Measurements from ENCODE around the gene FXYD1.

The FXYD1 gene

DNA sequence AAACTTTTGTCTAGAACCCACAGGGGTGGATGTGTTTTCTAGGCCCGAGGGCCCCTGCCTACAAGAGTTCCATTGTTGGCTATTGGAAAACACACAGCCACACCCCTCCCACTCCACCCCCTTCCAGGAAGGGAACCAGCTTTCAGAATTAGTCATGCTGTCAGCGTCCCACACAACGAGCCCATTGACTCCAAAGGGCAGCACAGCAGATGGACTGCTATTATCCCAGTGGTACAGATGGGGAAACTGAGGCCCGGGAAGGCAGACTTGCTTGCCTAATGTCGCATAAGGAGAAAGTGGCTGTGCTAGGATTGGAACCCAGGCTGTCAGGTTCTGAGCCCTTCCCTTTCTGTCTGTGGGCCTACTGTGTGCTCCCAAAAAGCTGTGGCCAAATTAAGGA is 31.1 kb upstream of the FXYD1 start:
- DNase-seq (ENCODE audit: low read depth in 3 of 3), result peak in 1 of 3 experiments; percentile 13

DNA sequence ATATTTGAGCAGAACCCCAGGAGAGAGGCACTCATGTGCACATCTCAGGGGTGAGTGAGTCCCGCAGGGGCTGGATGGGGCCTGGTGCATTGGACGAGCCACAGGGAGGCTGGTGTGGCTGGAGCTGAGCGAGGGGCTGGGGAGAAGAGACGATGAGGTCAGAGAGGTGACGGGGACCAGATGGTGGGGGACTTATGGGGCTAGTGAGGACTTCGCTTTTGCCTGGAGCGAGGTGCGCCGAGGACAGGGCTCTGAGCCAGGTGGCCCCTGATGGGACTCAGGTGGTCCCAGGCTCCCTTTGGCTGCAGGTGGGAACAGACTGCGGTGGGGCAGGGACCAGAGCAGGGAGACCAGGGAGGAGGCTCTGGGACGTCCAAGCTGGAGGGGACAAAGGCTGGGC is 29.9 kb upstream of the FXYD1 start:
- no peak for DNase-seq (ENCODE audit: low read depth in 3 of 3)

- DNase-seq (ENCODE audit: low read depth in 3 of 3), result no peak
Measured at GRCh38 chr19:35109395-35110112, 29.1 kb upstream of the FXYD1 start.

- DNase-seq (ENCODE audit: low read depth in 3 of 3), result no peak
Measured at GRCh38 chr19:35110974-35111373, 27.6 kb upstream of the FXYD1 start.

DNA sequence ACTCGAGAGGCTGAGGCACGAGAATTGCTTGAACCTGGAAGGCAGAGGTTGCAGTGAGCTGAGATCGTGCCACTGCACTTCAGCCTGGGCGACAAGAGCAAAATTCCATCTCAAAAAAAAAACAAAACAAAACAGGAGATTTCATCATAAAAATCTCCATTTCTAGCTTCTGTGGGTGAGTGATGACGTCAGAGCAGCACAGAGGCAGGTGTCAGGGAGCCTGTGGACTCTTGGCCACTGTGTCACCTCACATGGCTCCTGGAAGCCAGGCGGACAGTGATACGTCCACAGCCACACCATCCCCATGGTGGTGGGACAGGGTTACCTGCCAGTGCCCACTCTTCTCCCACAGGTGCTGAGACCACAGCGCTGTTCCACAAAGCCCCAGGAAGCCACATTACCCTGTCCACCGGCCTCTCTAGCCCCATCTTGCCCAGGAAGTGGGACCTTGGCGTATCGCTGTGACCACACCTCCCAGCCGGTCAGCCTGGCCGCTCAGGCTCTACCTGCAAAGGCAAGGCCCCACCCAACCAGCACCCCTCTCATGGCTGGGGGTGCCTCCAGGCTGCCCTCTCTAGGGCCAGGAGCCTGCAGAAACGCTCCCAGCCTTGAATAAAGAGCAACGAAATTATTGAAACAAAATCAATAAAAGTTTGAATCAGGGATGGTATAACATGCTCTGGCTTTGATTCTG is 25.5 kb upstream of the FXYD1 start:
- no peak for DNase-seq (ENCODE audit: low read depth in 3 of 3)

DNA sequence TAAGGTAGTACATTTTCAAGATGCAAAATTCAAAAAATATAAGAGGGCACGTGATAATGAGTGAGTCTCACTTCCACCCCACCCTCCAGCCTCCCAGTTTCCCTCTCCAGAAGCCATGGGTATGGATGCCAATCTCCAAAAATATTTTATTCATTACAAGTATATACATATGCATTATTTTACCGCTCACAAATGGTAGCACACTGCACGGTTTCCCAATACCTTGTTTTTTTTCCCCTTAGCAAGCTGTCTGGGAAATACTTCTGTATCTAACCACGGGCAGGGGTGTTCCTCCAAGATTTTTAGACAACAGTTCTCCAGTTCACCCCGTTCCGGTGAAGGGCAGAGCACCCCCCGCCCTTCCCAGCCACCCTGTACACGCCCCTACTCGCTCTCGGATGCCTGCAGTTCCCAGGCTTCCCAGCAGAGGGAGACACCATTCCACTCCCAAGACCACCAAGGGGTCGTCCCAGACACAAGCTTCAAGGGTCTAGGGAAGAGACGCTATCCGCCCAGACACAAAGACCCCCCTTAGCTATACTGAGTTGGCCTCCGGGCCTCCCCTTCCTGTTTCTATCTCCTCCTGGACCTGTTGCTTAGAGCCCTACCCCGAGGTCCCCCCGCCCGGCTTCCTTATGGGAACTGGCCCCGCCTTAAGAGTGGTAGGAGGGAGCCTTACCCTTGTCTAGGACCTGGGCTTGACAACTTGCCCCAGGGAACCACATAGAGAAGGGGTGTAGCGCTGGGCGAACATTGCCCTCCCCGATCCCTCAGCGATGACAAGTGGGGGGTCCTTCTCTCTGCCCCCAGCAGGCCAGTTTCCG is 24.1 kb upstream of the FXYD1 start:
- peak; percentile 43 to 65 (median 57) for DNase-seq (ENCODE audit: low read depth in 3 of 3)

- no peak for DNase-seq (ENCODE audit: low read depth in 3 of 3)
Measured at GRCh38 chr19:35115177-35115951, 23.3 kb upstream of the FXYD1 start, which contains the start of gene FXYD3. FXYD3 (plus strand) TSS chr19:35115823; CDS start chr19:35119377, 3,554 bp downstream.

- DNase-seq (ENCODE audit: low read depth in 3 of 3), result no peak
Measured at GRCh38 chr19:35116072-35116801, 22.4 kb upstream of the FXYD1 start.

DNA sequence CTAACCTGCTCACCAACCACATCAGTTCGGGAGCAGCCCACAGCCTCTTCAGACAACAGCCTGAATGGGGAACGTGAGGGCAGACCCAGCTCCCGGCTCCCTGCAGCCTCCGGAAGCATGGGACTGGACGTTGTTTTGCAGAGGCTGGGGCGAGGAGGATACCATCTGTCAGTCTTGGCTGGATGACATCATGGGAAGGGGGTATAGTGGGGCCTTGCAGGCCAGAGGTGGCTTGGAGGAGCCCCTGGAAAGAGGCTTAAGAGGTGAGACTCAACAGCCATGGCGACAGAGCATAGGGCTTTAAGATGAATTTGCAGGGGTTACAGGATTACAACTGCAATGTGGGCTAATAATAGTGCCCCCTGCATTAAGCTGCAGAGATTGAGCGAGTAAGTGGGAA is 21.5 kb upstream of the FXYD1 start:
- no peak for DNase-seq (ENCODE audit: low read depth in 3 of 3)

DNA sequence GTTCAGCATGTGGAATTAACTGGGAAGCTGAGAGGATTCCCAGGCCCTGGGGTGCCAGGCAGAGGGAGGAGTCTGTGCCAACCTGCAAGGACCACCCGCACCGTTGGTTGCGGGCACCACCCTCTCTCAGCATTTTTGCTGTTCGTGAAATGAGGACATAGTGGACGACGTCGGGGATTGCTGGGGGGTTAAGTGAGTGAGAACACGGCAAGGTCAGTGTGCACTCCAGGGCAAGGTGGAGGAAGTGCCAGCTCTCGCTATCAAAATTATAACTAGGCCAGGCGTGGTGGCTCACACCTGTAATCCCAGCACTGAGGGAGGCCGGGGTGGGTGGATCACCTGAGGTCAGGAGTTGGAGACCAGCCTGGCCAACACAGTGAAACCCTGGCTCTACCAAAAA is 20.8 kb upstream of the FXYD1 start:
- DNase-seq (ENCODE audit: low read depth in 3 of 3), result no peak

GRCh38 chr19:35118268-35119020 is 20.2 kb upstream of the FXYD1 start:
- no peak for DNase-seq (ENCODE audit: low read depth in 3 of 3)

GRCh38 chr19:35119091-35119490 is 19.5 kb upstream of the FXYD1 start:
- DNase-seq (ENCODE audit: low read depth in 3 of 3), result no peak

DNA sequence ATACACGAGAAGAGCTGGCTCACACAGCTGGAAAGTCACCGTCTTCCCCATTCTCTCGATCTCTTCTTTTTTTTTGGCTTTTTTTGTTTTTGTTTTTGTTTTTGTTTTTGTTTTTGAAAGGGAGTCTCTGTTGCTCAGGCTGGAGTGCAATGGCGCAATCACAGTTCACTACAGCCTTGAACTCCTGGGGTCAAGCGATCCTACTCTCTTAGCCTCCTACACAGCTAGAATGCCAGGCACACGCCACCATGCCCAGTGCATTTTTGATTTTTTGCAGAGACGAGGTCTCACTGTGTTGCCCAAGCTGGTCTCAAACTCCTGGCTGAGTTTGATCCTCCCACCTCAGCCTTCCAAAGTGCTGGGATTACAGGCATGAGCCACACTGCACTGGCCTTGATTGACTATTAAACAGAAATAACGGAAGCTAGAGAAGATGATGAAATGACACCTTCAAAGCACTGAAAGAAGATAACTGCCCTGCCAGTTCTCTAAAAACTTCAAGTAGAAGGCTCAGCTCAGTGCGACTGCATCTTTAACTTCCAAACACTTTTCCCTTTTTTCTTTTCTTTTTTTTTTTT is 19.0 kb upstream of the FXYD1 start:
- no peak for DNase-seq (ENCODE audit: low read depth in 3 of 3)

GRCh38 chr19:35120492-35120891 is 18.1 kb upstream of the FXYD1 start:
- DNase-seq (ENCODE audit: low read depth in 3 of 3), result no peak

- DNase-seq (ENCODE audit: low read depth in 3 of 3), result no peak
Measured at GRCh38 chr19:35120898-35121297, 17.7 kb upstream of the FXYD1 start.

DNA sequence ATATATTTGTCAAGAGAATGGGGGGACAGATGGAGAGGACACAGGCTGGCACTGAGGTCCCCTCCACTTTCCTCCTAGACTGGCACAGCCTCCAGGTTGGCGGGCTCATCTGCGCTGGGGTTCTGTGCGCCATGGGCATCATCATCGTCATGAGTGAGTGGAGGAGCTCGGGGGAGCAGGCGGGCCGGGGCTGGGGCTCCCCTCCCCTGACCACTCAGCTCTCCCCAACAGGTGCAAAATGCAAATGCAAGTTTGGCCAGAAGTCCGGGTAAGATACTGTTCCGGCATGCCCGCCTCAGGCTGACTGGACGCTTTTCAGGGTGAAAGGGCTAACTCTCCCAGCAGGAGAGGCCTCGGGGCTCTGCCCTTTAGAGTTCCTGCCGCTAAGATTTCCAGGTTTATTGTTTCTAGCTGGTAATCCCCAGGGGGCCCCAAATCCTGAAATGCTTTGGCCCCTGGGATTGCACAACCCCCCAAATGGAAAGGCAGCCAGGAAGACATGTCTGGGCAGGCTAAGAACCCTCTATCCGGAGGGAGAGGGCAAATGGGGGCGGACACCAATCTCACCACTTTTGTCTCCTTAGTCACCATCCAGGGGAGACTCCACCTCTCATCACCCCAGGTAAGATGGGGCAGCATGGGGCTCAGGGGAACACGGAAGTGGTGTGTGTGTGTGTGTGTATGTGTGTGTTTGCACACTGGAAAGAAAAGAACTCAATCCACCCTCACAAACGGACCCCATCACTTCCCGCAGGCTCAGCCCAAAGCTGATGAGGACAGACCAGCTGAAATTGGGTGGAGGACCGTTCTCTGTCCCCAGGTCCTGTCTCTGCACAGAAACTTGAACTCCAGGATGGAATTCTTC is 15.7 kb upstream of the FXYD1 start:
- no peak for DNase-seq (ENCODE audit: low read depth in 3 of 3)

DNA sequence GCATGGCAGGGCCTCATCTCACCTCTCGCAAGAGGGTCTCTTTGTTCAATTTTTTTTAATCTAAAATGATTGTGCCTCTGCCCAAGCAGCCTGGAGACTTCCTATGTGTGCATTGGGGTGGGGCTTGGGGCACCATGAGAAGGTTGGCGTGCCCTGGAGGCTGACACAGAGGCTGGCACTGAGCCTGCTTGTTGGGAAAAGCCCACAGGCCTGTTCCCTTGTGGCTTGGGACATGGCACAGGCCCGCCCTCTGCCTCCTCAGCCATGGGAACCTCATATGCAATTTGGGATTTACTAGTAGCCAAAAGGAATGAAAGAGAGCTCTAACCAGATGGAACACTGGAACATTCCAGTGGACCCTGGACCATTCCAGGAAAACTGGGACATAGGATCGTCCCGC is 15.1 kb upstream of the FXYD1 start:
- no peak for DNase-seq (ENCODE audit: low read depth in 3 of 3)

DNA sequence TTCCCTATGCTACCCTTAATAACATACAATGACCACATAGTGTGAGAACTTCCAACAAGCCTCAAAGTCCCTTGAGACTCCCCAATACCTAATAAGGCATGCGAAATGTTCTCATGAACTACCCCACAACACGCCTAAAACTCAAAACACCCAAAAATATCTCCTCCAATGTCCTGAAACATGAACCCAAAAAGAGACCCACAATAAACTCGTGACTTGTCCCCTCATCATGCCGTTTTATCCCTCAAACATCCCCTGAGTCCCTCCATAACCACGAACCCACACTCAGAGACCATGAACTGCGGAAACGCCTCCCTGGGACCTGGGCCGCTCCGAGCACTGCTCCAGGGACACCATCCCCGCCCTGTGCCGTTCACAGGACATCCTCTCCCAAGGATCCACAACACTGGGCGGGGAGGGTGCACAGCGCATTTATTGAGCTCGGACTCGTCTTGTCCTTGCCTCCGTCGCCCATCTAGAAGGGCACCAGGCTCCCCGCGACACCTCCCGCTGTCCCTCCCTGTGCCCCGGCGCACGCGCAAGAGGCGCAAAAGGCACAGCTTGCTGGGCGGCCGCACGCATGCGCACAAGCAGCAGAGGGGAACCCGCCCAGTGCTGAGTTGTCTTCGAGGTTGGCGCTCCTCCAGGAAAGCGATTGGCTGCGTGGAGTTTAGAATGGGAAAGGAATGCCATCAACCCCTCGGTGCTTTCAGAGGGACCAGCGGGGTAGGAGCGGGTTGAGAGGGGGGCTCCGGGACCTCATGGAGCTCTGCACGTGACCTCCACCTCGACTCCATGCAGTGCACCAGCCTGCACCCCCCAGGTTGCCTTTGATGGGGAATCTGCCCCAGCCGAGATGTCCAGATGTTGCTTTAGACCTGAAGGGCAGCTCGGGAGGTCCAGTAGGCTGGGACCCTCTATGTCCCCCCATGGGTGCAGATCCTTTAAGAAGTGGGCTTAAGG is 14.2 kb upstream of the FXYD1 start:
- DNase-seq (ENCODE audit: low read depth in 3 of 3), result peak; percentile 67 to 88 (median 74)

Measured in stimulated activated CD4-positive, alpha-beta T cell treated with anti-CD3 and anti-CD28 coated beads, TNF-alpha, amount 100 ng/mL, for 24 hours (primary cell).